ENCODE results near the gene FES. TPM values are rescaled to one million over a fixed set of nuclear protein-coding genes. Genes with fewer than 3 reads are reported as not detected.

Gene FES
- total and polyA plus RNA-seq, 11 donors = 10.7 to 37.5 (median 15.9) TPM

GRCh38 chr15:90945091-90945490 is 60.8 kb downstream of the FES start:
- H3K27me3 ChIP-seq = no peaks in the 10 kb centered on the region

More at GRCh38 chr15:90945091-90945490, 60.8 kb downstream of the FES start:
- H3K4me3 ChIP-seq = no peak overlapping the region
- no peak for TF ChIP-seq POLR2A (IDR thresholded peaks at IDR 0.05)
- no peak for TF ChIP-seq CTCF (IDR thresholded peaks at IDR 0.05)
- peaks cover 5 to 100% (median 97%) of the 10 kb centered on the region in 9 donors for H3K36me3 ChIP-seq
- intact Hi-C loops (cut with DNase I) = no loop called here
- WGBS, 4 donors = 87 to 97% (median 92%) methylated on average over 7 of the region's 7 CpGs
- no peaks in the 10 kb centered on the region for H3K9me3 ChIP-seq
- no peak overlapping the region for H3K27ac ChIP-seq
- ATAC-seq = no peak
- no peaks in the 10 kb centered on the region for H3K4me1 ChIP-seq
- DNase-seq = no peak

Other genes with a start within 250 kb of the FES start
- 10 to 100 TPM in 6 of 9 donors, 1 to 10 TPM in 3; 4.3 to 39.6 (median 12.2) TPM for gene BLM, start 167.2 kb upstream of the FES start, total RNA-seq
- gene BLM, start 167.2 kb upstream of the FES start, polyA plus RNA-seq = 10 to 100 TPM in 1 of 2 donors, 1 to 10 TPM in 1; 9.3 to 14.4 TPM
- 100 to 1,000 TPM in 2 of 9 donors, 10 to 100 TPM in 7; 38.7 to 122 (median 64.8) TPM for gene FURIN, start 15.9 kb upstream of the FES start, total RNA-seq
- gene FURIN, start 15.9 kb upstream of the FES start, polyA plus RNA-seq = 100 to 1,000 TPM in 1 of 2 donors, 10 to 100 TPM in 1; 37.2 to 174 TPM
- 100 to 1,000 TPM in 3 of 9 donors, 10 to 100 TPM in 6; 62.2 to 145 (median 89.0) TPM for gene MAN2A2, start 18.8 kb downstream of the FES start, total RNA-seq
- gene MAN2A2, start 18.8 kb downstream of the FES start, polyA plus RNA-seq = 10 to 100 TPM; 38.7 to 42.3 TPM
- gene HDDC3, start 48.0 kb downstream of the FES start, total RNA-seq = 10 to 100 TPM; 10.9 to 19.9 (median 15.2) TPM
- 10 to 100 TPM; 13.9 to 16.8 TPM for gene HDDC3, start 48.0 kb downstream of the FES start, polyA plus RNA-seq
- 10 to 100 TPM; 12.0 to 34.0 (median 21.9) TPM for gene UNC45A, start 50.8 kb downstream of the FES start, total RNA-seq
- gene UNC45A, start 50.8 kb downstream of the FES start, polyA plus RNA-seq = 10 to 100 TPM; 20.0 to 24.9 TPM
- 10 to 100 TPM in 1 of 9 donors, 1 to 10 TPM in 8; 5.6 to 11.1 (median 7.3) TPM for gene RCCD1, start 70.4 kb downstream of the FES start, total RNA-seq
- gene RCCD1, start 70.4 kb downstream of the FES start, polyA plus RNA-seq = 1 to 10 TPM; 5.4 to 6.9 TPM
- gene PRC1, start 110.0 kb downstream of the FES start, total RNA-seq = 10 to 100 TPM in 2 of 9 donors, 1 to 10 TPM in 7; 3.1 to 25.7 (median 4.7) TPM
- gene PRC1, start 110.0 kb downstream of the FES start, polyA plus RNA-seq = 1 to 10 TPM; 1.9 to 4.7 TPM
- gene VPS33B, start 138.1 kb downstream of the FES start, total RNA-seq = 1 to 10 TPM; 2.9 to 7.9 (median 5.7) TPM
- 1 to 10 TPM; 3.8 to 8.2 TPM for gene VPS33B, start 138.1 kb downstream of the FES start, polyA plus RNA-seq
- gene SV2B, start 215.8 kb downstream of the FES start, total RNA-seq = 10 to 100 TPM in 2 of 9 donors, 1 to 10 TPM in 5, under 1 TPM in 2; 0.63 to 23.5 (median 2.9) TPM
- under 1 TPM; 0.42 to 0.69 TPM for gene SV2B, start 215.8 kb downstream of the FES start, polyA plus RNA-seq